Measurements from ENCODE around the gene NR2E1. TPM values are rescaled to one million over a fixed set of nuclear protein-coding genes. Genes with fewer than 3 reads are reported as not detected.
A peak's percentile ranks its signal among the peaks of the same experiment; 100 is the strongest.

Gene NR2E1
- total RNA-seq (not detected), polyA plus RNA-seq (not detected)
- long read RNA-seq, donor 1, partial matches to known transcripts: 82 of 174 reads
- long read RNA-seq, donor 1, other reads (novel, unspliced or antisense): 92 of 174 reads
- long read RNA-seq, donor 2, partial matches to known transcripts: 152 of 281 reads
- long read RNA-seq, donor 2, other reads (novel, unspliced or antisense): 129 of 281 reads
- long read RNA-seq, donor 3, partial matches to known transcripts: 36 of 51 reads
- long read RNA-seq, donor 3, other reads (novel, unspliced or antisense): 15 of 51 reads
- long read RNA-seq, donor 4, partial matches to known transcripts: 7 of 7 reads
- long read RNA-seq, donor 4, other reads (novel, unspliced or antisense): 0 of 7 reads
- long read RNA-seq, donor 5, partial matches to known transcripts: 93 of 214 reads
- long read RNA-seq, donor 5, other reads (novel, unspliced or antisense): 121 of 214 reads
- long read RNA-seq, donor 6, partial matches to known transcripts: 263 of 644 reads
- long read RNA-seq, donor 6, other reads (novel, unspliced or antisense): 381 of 644 reads
- long read RNA-seq, donor 7, partial matches to known transcripts: 104 of 281 reads
- long read RNA-seq, donor 7, other reads (novel, unspliced or antisense): 177 of 281 reads
- long read RNA-seq, donor 8, partial matches to known transcripts: 64 of 150 reads
- long read RNA-seq, donor 8, other reads (novel, unspliced or antisense): 86 of 150 reads
- long read RNA-seq, donor 9, partial matches to known transcripts: 157 of 299 reads
- long read RNA-seq, donor 9, other reads (novel, unspliced or antisense): 142 of 299 reads
- long read RNA-seq, donor 10, partial matches to known transcripts: 74 of 124 reads
- long read RNA-seq, donor 10, other reads (novel, unspliced or antisense): 50 of 124 reads

DNA sequence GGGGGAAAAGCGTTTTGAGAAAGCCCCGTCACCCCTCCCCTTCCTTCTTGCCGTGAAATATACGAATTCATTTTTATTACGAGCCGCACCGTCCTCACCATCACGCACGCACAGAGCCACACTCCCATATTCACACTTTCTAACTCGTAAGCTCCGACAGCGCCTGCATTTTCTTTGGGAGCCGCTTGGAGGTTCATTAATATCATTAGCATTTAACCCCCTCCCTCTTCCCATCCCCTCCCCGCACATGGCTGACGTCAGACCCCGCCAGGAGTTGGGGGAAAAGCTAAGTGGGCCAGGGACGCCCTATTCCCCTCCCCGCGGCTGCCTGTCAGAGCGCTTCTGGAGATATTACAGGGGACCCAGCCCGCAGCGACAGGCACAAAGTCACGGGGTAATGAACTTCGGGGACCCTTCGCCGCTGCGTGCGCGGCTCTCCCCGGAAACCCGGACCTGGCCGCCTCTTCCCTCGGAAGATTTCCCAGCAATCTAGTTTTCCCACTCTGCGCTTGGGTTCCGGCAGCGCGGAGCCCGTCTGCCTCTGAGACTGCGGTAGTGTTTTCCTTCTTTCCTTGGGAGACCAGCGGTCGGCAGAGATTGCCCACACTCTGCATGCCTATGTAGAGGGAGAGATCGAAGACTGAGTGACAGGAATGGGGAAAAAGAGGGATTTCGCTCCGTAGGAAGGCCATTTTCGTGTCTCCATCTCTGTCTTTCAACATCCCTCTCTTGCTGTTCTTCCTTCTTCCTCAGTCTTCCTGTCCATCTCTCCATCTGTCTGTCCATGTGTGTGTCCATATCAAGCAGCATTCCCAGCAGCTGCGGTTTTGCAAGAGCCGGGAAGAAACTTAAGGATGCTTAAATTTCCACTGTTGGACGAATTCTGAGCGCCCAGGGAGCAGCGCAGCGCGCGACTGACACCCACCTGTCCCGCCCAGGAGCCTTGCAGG is at the start of gene NR2E1:
Gene NR2E1, plus strand, starts transcription at position 309 of the 950 bp plus-strand sequence. CDS start 744 bp downstream, outside the sequence.
- peak in 1 of 2 donors; percentile 32 for DNase-seq
- Histone ChIP-seq H3K4me1 (peaks cover 47 to 79% (median 64%) of the 10 kb centered on the region in 4 donors), H3K27ac (no peak within 1 kb of the TSS), H3K27me3 (peaks cover 59 to 100% (median 100%) of the 10 kb centered on the region in 3 donors), H3K9me3 (peaks cover 0 to 8% (median 0%) of the 10 kb centered on the region in 4 donors), H3K36me3 (no peaks in the 10 kb centered on the region), H3K4me3 (peak within 1 kb of the TSS; percentile 3 to 29 (median 14))
- intact Hi-C loops (cut with DNase I; ENCODE audit: low total_unique reads): no loop called here
- WGBS, 5 donors: 2 to 6% (median 5%) methylated on average over 37 to 54 of the region's 54 CpGs
- no peak for TF ChIP-seq POLR2AphosphoS5 (IDR thresholded peaks at IDR 0.05)
- TF ChIP-seq, protein P1, sequence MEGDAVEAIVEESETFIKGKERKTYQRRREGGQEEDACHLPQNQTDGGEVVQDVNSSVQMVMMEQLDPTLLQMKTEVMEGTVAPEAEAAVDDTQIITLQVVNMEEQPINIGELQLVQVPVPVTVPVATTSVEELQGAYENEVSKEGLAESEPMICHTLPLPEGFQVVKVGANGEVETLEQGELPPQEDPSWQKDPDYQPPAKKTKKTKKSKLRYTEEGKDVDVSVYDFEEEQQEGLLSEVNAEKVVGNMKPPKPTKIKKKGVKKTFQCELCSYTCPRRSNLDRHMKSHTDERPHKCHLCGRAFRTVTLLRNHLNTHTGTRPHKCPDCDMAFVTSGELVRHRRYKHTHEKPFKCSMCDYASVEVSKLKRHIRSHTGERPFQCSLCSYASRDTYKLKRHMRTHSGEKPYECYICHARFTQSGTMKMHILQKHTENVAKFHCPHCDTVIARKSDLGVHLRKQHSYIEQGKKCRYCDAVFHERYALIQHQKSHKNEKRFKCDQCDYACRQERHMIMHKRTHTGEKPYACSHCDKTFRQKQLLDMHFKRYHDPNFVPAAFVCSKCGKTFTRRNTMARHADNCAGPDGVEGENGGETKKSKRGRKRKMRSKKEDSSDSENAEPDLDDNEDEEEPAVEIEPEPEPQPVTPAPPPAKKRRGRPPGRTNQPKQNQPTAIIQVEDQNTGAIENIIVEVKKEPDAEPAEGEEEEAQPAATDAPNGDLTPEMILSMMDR (IDR thresholded peaks at IDR 0.05): no peak
- TF ChIP-seq POLR2A (IDR thresholded peaks at IDR 0.05): no peak
- TF ChIP-seq EP300 (IDR thresholded peaks at IDR 0.05): no peak

GRCh38 chr6:108116546-108117426 is 49.0 kb upstream of the NR2E1 start:
- Histone ChIP-seq H3K27ac (no peak overlapping the region), H3K4me3 (peak overlapping the region; percentile 51 to 94 (median 60)), H3K9me3 (no peaks in the 10 kb centered on the region), H3K36me3 (no peaks in the 10 kb centered on the region), H3K4me1 (peaks cover 51 to 63% (median 59%) of the 10 kb centered on the region in 4 donors), H3K27me3 (peaks cover 24 to 99% (median 81%) of the 10 kb centered on the region in 3 donors)
- TF ChIP-seq EP300 (IDR thresholded peaks at IDR 0.05): no peak
- no peak for TF ChIP-seq POLR2AphosphoS5 (IDR thresholded peaks at IDR 0.05)
- no peak for TF ChIP-seq POLR2A (IDR thresholded peaks at IDR 0.05)
- TF ChIP-seq, protein P1 (IDR thresholded peaks at IDR 0.05): no peak
- peak in 1 of 2 donors; percentile 24 for DNase-seq
- intact Hi-C loops (cut with DNase I; ENCODE audit: low total_unique reads): loop anchor here (5.0 to 10.0 kb wide), 3 partner anchors 146 to 408 kb away; partner anchors contain the start of gene SNX3
- WGBS, 5 donors: 11 to 21% (median 11%) methylated on average over 34 to 46 of the region's 46 CpGs

DNA sequence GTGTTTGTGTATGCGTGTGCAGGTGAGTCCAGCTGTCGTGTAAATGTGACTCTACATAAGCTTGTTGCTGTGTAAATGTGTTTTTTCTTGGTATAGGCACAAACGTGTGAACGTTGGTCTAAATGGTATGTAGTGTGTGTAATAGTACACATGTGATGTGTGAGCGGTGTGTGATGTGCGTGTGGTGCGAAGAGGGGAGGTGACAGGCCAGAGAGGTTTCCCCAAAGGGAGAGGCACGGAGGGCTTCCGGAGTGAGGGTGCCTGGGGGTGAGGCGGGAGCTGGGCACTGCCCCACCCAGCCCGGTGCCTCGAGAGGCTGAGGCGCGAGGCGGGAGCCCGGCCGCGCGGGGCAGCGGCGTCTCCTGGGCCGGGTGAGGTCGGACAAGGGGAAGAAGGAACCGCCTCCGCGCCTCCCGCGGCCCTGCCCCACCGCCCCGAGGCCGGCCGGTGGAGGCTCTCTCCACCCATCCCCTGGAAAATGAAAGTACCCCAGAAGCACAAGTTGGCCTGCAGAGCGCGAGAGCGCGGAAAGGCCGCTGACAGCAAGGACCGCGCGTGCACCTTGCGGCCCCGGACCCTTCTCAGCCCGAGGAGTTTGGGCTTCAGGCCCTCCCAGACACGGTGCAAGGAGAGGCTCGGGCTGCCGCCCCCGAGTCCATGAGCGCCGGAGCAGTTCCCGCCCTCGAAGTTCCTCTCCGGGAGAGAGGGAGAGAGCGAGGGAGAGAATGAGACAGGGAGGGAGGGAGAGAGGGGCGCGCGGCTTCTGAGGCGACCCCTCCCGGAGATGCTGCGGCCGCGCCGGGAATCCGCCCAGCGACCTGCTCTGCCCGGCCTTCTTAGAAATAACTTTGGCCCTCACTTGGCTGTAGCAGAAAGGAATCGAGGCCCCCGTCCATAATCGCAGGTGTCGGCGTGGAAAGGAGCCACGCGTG is 48.1 kb upstream of the NR2E1 start:
- Histone ChIP-seq H3K27ac (no peak overlapping the region), H3K9me3 (no peaks in the 10 kb centered on the region), H3K36me3 (no peaks in the 10 kb centered on the region), H3K27me3 (peaks cover 24 to 100% (median 88%) of the 10 kb centered on the region in 3 donors), H3K4me3 (peak overlapping the region; percentile 51 to 94 (median 60)), H3K4me1 (peaks cover 51 to 63% (median 59%) of the 10 kb centered on the region in 4 donors)
- 1 to 3% (median 1%) methylated on average over 32 to 72 of the region's 72 CpGs for WGBS, 5 donors
- peak; percentile 52 to 73 for DNase-seq
- intact Hi-C loops (cut with DNase I; ENCODE audit: low total_unique reads): loop anchor here (5.0 to 10.0 kb wide), 3 partner anchors 145 to 407 kb away; partner anchors contain the start of gene SNX3
- no peak for TF ChIP-seq POLR2A (IDR thresholded peaks at IDR 0.05)
- TF ChIP-seq POLR2AphosphoS5 (IDR thresholded peaks at IDR 0.05): no peak
- no peak for TF ChIP-seq EP300 (IDR thresholded peaks at IDR 0.05)
- TF ChIP-seq, protein P1 (IDR thresholded peaks at IDR 0.05): no peak

Measured in stomach (tissue), 19 donors.